A204.1 (cell line): ENCODE data around the gene POLR2L.

Experiments used
- FAIRE-seq: peaks from 2 replicates; lab custom pipeline; 2012; peaks lifted over from hg19 to GRCh38; lab: Jason Lieb, UNC

The POLR2L gene

GRCh38 chr11:854601-855329, 12.4 kb upstream of the POLR2L start:
- FAIRE-seq, result no peak

- no peak for FAIRE-seq
These were observed 11.5 kb upstream of the POLR2L start for GRCh38 chr11:853682-854448.

GRCh38 chr11:852762-853161, 10.4 kb upstream of the POLR2L start:
- FAIRE-seq, result no peak

- FAIRE-seq, result no peak
These were observed 8.7 kb upstream of the POLR2L start for GRCh38 chr11:850775-851763.

- no peak for FAIRE-seq
These were observed 7.8 kb upstream of the POLR2L start for GRCh38 chr11:849951-850774.

- FAIRE-seq, result no peak
These were observed 6.9 kb upstream of the POLR2L start for GRCh38 chr11:849104-849824.

GRCh38 chr11:848380-848931, 6.1 kb upstream of the POLR2L start:
- no peak for FAIRE-seq

- FAIRE-seq, result no peak
These were observed 5.5 kb upstream of the POLR2L start for GRCh38 chr11:847876-848275.

GRCh38 chr11:846496-847098, 4.3 kb upstream of the POLR2L start:
- no peak for FAIRE-seq

GRCh38 chr11:845872-846495, 3.7 kb upstream of the POLR2L start:
- no peak for FAIRE-seq

GRCh38 chr11:844693-845644, 2.6 kb upstream of the POLR2L start:
- peak; percentile 73 for FAIRE-seq

GRCh38 chr11:843818-844692, 1.7 kb upstream of the POLR2L start:
- FAIRE-seq, result peak; percentile 64

- FAIRE-seq, result no peak
These were observed 881 bp upstream of the POLR2L start for GRCh38 chr11:843086-843734.

- no peak for FAIRE-seq
These were observed 354 bp downstream of the POLR2L start for GRCh38 chr11:841981-842369.

- FAIRE-seq, result no peak
These were observed 2.3 kb downstream of the POLR2L start for GRCh38 chr11:839875-840617.

- no peak for FAIRE-seq
These were observed 3.1 kb downstream of the POLR2L start for GRCh38 chr11:839280-839623.
